Vagina (tissue), 2 donors: ENCODE measurements around the gene EDN1. TPM values are rescaled to one million over a fixed set of nuclear protein-coding genes. Genes with fewer than 3 reads are reported as not detected.

Experiments
- DNase-seq, 2 donors: peaks; one replicate each; pipeline ENCODE4 v3.0.0-alpha.2; 2017; ENCODE audit errors: extremely low spot score in 2 of 2
- H3K27ac ChIP-seq: fragments of 200-600 bp; sonication (generic); one replicate; pipeline ENCODE4 v1.5.1; 2019
- H3K27me3 ChIP-seq: fragments of 200-600 bp; sonication (generic); one replicate; pipeline ENCODE4 v1.5.1; 2019
- H3K36me3 ChIP-seq, 2 donors: fragments of 200-600 bp; sonication (generic); one replicate each; pipeline ENCODE4 v1.5.1; 2017 to 2019
- H3K4me1 ChIP-seq: fragments of 200-600 bp; sonication (generic); one replicate; pipeline ENCODE4 v1.5.1; 2019
- H3K4me3 ChIP-seq, 2 donors: fragments of 200-600 bp; sonication (generic); 1 replicate in 1 of 2; 2 replicates in 1 of 2; pipeline ENCODE4 v1.5.1; 2016 to 2019
- H3K9me3 ChIP-seq: fragments of 200-600 bp; sonication (generic); one replicate; pipeline ENCODE4 v1.5.1; 2019
- CTCF ChIP-seq, 3 experiments: fragments of 450-650 bp in 2 of 3; fragments of 200-600 bp in 1 of 3; sonication (generic) in 1 of 3; IDR thresholded peaks; one replicate each; pipeline ENCODE4 v1.5.1; 2017 to 2019; ENCODE audit warnings: antibody characterized with exemption in 3 of 3, mild to moderate bottlenecking in 2 of 3, moderate library complexity in 2 of 3
- POLR2A ChIP-seq, 2 donors: fragments of 450-650 bp; IDR thresholded peaks; one replicate each; pipeline ENCODE4 v1.6.1; 2017; ENCODE audit warnings: antibody characterized with exemption in 2 of 2, mild to moderate bottlenecking in 2 of 2, moderate library complexity in 2 of 2
- POLR2AphosphoS5 ChIP-seq, 2 donors: sonication (generic); formaldehyde crosslinking; IDR thresholded peaks; one replicate each; pipeline ENCODE4 v1.9.0; 2017; ENCODE audit warnings: antibody characterized with exemption in 2 of 2, mild to moderate bottlenecking in 2 of 2, low read depth in 1 of 2; ENCODE audit not compliant: insufficient read depth in 1 of 2
- intact Hi-C: fragments of 100-400 bp; cut with DNase I; formaldehyde crosslinking; loops from one replicate; pipeline ENCODE4 v1.15.1; 2023
- total RNA-seq: library from RNA; depleted of rRNA; stranded (reverse); fragments of >200 nt; gene quantifications from one replicate; pipeline ENCODE4 v1.2.3, GENCODE V29; 2016

The EDN1 gene
- total RNA-seq, 1 donor from 2014 or later = 7.1 TPM

- no peak overlapping the region for H3K27ac ChIP-seq
Measured at GRCh38 chr6:12324099-12324498, 33.9 kb downstream of the EDN1 start.

GRCh38 chr6:12324748-12325147 is 34.6 kb downstream of the EDN1 start:
- H3K36me3 ChIP-seq = no peaks in the 10 kb centered on the region
- H3K27ac ChIP-seq = no peak overlapping the region
- intact Hi-C loops = no loop called here
- no peak overlapping the region for H3K4me3 ChIP-seq
- peak in 1 of 2 donors; percentile 46 for DNase-seq
- H3K9me3 ChIP-seq = no peaks in the 10 kb centered on the region
- H3K27me3 ChIP-seq = no peaks in the 10 kb centered on the region
- no peak for TF ChIP-seq CTCF (IDR thresholded peaks at IDR 0.05)
- no peak for TF ChIP-seq POLR2A (IDR thresholded peaks at IDR 0.05)
- TF ChIP-seq POLR2AphosphoS5 (IDR thresholded peaks at IDR 0.05; ENCODE audit: insufficient read depth in 1 of 2, low read depth in 1 of 2) = no peak
- peaks cover 5% of the 10 kb centered on the region for H3K4me1 ChIP-seq

More at GRCh38 chr6:12324099-12324498, 33.9 kb downstream of the EDN1 start:
- Histone ChIP-seq H3K4me1 (peaks cover 2% of the 10 kb centered on the region), H3K36me3 (no peaks in the 10 kb centered on the region), H3K9me3 (no peaks in the 10 kb centered on the region), H3K4me3 (no peak overlapping the region), H3K27me3 (no peaks in the 10 kb centered on the region)
- DNase-seq = peak in 1 of 2 donors; percentile 49
- TF ChIP-seq CTCF (IDR thresholded peaks at IDR 0.05) (no peak), POLR2AphosphoS5 (IDR thresholded peaks at IDR 0.05; ENCODE audit: insufficient read depth in 1 of 2, low read depth in 1 of 2) (peak in 1 of 2 donors; percentile 87), POLR2A (IDR thresholded peaks at IDR 0.05) (no peak)
- intact Hi-C loops = no loop called here

GRCh38 chr6:12325872-12326271 is 35.7 kb downstream of the EDN1 start:
- H3K4me1 ChIP-seq = peaks cover 5% of the 10 kb centered on the region
- intact Hi-C loops = no loop called here
- H3K4me3 ChIP-seq = no peak overlapping the region
- H3K27ac ChIP-seq = no peak overlapping the region
- DNase-seq = peak in 1 of 2 donors; percentile 6
- H3K9me3 ChIP-seq = no peaks in the 10 kb centered on the region
- TF ChIP-seq CTCF (IDR thresholded peaks at IDR 0.05) = no peak
- TF ChIP-seq POLR2A (IDR thresholded peaks at IDR 0.05) = no peak
- TF ChIP-seq POLR2AphosphoS5 (IDR thresholded peaks at IDR 0.05; ENCODE audit: insufficient read depth in 1 of 2, low read depth in 1 of 2) = no peak
- no peaks in the 10 kb centered on the region for H3K36me3 ChIP-seq
- H3K27me3 ChIP-seq = no peaks in the 10 kb centered on the region

- TF ChIP-seq POLR2AphosphoS5 (IDR thresholded peaks at IDR 0.05; ENCODE audit: insufficient read depth in 1 of 2, low read depth in 1 of 2) = no peak
- TF ChIP-seq CTCF (IDR thresholded peaks at IDR 0.05) = no peak
- TF ChIP-seq POLR2A (IDR thresholded peaks at IDR 0.05) = no peak
- H3K36me3 ChIP-seq = no peaks in the 10 kb centered on the region
- H3K9me3 ChIP-seq = no peaks in the 10 kb centered on the region
- H3K27ac ChIP-seq = no peak overlapping the region
- peaks cover 5% of the 10 kb centered on the region for H3K4me1 ChIP-seq
- peak in 1 of 2 donors; percentile 0 for DNase-seq
- no peaks in the 10 kb centered on the region for H3K27me3 ChIP-seq
- intact Hi-C loops = no loop called here
- no peak overlapping the region for H3K4me3 ChIP-seq
Measured at GRCh38 chr6:12327391-12327790, 37.2 kb downstream of the EDN1 start.

GRCh38 chr6:12327988-12328387 is 37.8 kb downstream of the EDN1 start:
- Histone ChIP-seq H3K9me3 (no peaks in the 10 kb centered on the region), H3K36me3 (no peaks in the 10 kb centered on the region), H3K4me1 (peaks cover 5% of the 10 kb centered on the region), H3K4me3 (no peak overlapping the region), H3K27ac (no peak overlapping the region), H3K27me3 (no peaks in the 10 kb centered on the region)
- TF ChIP-seq POLR2A (IDR thresholded peaks at IDR 0.05) = no peak
- no peak for TF ChIP-seq POLR2AphosphoS5 (IDR thresholded peaks at IDR 0.05; ENCODE audit: insufficient read depth in 1 of 2, low read depth in 1 of 2)
- TF ChIP-seq CTCF (IDR thresholded peaks at IDR 0.05) = no peak
- intact Hi-C loops = no loop called here
- peak in 1 of 2 donors; percentile 28 for DNase-seq
